Limb (tissue), 2 donors: ENCODE results near the gene KCNB1.
"Not testable (repeated sequence)": the region's sequence is repeated elsewhere in the genome, so short reads cannot be mapped to it uniquely, and the experiment has no call there.

ENCODE experiments used
- DNase-seq, 2 donors: peaks; one replicate each; pipeline ENCODE4 v3.0.0-alpha.2; 2016; ENCODE audit errors: extremely low spot score in 2 of 2

The KCNB1 gene

DNA sequence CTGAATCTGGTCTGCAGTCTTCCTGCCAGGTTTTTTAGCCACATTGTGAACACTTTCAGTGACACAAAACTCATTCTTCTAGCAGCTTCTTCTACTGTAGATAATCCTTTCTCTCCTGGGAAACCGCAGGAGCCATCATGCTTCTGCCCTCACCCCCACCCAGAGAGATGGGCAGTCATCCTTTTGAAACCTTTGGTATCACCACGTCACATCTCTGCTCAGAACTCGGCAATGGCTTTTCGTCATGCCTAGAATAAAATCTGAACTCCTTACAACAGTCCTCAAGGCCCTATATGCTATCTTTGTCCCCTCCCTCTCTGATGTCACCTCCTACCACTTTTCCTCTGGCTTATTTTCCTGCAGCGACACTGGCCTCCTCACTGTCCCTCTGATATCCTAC is 158.2 kb downstream of the KCNB1 start:
- DNase-seq = no peak

DNA sequence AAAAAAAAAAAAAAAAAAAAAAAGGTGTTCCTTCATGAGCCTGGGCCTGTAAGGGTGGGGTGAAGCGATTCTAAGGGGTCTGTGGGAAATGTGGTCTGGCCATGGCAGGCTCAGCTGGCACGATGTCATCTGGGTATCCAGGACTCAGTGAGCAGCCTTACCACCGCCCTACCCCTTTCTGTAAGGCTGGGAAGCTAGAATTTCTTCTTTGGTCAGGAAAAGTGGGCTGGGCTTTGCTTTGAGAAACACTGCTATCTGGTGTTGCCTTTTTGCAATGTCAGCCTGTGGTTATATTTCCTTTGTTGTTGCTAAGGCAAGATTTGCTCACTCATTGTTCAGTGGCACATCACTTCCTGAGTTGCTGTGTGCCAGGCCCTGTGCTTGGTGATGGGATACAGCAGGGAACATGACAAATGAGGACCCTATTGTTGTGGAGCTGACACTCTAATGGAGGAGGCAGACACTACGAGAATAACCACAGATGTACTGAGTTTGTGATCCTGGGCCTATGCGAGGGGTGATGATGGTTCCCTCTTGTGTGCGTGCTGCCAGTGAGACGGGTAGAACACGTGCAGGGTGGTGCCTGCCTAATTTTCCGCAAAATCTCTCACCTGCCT is 158.7 kb downstream of the KCNB1 start:
- DNase-seq = peak in 1 of 2 donors; percentile 38

DNA sequence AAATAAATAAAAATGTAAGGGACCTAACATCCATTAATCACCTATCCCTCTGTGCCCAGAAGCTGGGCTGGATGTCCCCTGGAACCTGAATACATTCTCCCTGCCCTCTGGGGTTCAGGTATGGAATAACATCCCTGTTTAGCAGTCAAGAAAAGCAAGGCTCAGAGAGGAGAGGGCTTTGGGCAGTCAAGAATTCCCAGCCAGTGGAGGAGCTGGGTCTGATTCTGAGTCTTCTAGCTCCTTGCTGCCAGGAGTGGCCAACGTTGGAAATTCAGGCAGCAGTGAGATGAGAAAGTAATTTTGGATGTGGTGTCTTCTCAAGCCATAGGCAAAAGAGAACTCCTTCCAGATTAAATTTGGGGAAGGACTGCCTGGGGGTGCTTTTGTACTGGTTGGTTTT is 162.0 kb downstream of the KCNB1 start:
- DNase-seq = peak in 1 of 2 donors; percentile 25

DNA sequence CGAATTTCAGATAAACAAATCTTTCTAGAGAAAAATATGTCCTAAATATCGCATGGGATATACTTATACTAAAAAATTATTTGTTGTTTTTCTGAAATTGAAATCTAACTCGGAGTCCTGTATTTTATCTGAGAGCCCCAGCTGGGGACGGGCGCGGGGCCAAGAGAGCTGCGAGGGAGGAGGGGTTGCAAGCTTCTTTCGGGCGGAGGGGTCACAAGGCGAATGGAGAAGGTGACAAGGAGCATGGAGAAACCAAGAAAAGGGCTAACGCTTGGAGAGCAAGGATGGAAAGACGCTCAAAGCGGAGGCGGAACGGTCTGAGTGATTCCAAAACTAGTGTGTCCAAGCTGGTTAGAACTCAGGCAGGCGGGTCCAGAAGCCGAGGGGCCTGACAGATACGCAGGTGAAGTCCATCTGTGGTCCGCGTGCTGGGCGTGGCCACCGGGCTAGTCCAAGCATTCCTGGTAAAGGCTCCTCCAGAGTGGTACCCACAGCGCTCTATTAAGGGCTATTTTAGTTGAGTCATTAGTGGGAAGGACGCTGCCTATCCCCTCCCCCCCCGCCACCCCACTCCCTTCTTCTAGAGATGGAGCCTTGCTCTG is 163.2 kb downstream of the KCNB1 start:
- DNase-seq = no peak

DNA sequence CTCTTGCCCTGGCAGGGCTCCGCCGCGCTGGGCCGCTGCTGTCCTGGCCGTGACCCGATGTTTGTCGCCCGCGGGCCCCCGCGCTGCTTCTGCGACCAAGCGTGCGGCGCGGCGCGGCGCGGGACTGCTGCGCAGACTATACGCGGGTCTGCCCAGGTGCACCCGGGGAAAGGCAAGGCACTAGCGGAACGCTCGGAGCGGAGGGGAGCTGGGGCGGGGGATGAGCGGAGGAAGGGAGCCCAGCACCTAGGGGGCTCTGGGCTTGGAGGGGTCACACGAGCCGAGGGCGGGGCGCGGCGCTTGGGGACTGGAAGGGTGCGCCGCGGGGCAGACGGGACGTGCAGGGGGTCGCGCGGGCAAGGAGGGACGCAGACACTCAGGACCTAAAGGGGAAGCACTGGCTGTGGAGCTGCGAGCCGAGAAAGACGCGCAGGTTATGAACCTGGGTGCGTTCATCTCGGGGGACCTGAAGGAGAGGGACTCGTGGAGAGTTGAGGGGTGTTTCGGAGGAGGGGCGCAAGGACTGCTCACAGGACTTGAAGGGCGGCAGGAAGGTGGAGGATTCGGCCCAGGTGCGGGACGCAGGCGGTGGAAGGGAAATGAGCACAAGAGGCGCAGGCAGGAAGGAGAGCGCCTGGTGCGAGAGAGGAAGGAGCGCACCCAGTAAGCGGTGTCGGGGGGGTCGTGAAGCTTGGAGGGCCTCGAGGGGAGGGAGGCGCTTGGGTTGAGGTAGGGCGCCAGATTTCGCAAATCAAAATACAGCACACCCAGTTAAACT is 163.8 kb downstream of the KCNB1 start:
- DNase-seq = peak in 1 of 2 donors; percentile 40

DNA sequence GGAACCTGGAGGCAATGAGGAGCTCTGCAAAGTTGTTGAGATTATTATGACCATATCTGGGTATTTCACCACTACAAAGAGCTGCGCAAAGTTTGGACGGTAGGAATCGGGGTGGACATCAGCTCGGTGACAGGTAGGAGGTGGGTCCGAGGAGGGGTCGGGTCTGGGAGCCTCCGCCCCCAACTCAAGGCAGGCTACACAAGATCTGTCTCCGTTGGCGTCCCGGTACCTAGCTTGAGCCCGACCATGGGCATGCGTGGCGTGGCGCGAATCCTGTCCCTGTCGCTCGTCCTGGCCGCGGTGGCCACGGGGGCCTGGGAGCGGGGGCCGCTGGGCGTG is 164.4 kb downstream of the KCNB1 start:
- DNase-seq = no peak

DNA sequence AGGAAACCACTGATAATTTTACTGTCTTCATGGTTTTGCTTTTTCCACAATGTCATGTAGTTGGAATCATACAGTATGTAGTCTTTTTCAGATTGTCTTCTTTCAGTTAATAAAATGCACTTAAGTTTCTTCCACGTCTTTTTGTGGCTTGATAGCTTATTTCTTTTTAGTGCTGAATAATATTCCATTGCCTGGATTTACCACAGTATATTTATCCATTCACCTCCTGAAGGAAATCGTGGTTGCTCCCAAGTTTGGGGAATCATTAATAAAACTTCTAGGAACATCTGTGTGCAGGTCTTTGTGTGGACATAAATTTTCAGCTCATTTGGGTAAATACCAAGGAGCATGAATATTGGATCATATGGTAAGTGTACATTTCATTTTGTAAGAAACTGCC is 165.8 kb downstream of the KCNB1 start:
- no peak for DNase-seq

DNA sequence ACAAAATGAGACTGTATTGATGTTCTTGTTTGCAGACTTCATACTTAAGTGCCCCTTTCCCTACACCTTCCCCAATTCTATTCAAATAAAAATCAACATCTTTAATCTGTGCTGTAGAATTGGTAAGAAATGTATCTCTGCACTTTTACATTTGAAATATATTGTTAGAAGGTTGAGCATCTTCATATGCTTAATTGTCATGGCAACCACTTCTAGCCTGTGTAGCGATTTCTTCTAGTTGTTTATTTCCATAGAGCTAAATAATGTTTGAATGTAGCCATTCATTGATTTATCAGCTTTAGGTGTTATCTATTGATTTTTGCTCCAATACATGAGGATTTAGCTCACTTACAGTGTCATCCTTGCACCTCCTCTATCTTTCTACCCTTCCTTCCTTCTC is 166.9 kb downstream of the KCNB1 start:
- no peak for DNase-seq

DNA sequence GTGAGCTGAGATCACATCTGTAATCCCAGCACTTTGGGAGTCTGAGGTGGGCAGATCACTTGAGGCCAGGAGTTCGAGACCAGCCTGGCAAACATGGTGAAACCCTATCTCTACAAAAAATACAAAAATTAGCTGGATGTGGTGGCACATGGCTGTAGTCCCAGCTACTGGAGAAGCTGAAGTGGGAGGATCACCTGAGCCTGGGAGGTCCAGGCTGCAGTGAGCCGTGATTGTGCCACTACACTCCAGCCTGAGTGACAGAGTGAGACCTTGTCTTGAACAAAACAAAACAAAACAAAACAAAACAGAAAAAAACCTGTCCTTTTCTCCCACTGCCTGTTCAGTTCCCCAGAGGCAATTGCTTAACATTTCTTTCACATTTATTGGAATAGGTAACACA is 168.4 kb downstream of the KCNB1 start:
- DNase-seq = not testable (repeated sequence)
